T-helper 17 cell (primary cell): ENCODE results near the gene IZUMO4. TPM values are rescaled to one million over a fixed set of nuclear protein-coding genes. Genes with fewer than 3 reads are reported as not detected.
A peak's percentile ranks its signal among the peaks of the same experiment; 100 is the strongest.

Source experiments
- ATAC-seq: fragments of 150-1000 bp; cut with Tn5 transposase; 2 replicates; pipeline ENCODE4 v1.10.0; 2021; ENCODE audit warnings: mild to moderate bottlenecking, moderate library complexity
- DNase-seq, 3 donors: peaks; one replicate each; pipeline versions ENCODE4 v3.0.0 to v3.0.0-alpha.2; 2020 to 2021
- H3K9me3 ChIP-seq: one replicate; pipeline ENCODE4 v1.7.0; 2013; ENCODE audit warnings: low read length, mild to moderate bottlenecking; ENCODE audit not compliant: control insufficient read depth, poor library complexity, severe bottlenecking
- H3K27ac Mint-ChIP-seq: one replicate; pipeline ENCODE4 v1.8.0; 2022; ENCODE audit warnings: mild to moderate bottlenecking, moderate library complexity, mixed read lengths
- H3K27me3 Mint-ChIP-seq: one replicate; pipeline ENCODE4 v1.8.0; 2022; ENCODE audit warnings: mixed read lengths
- H3K36me3 Mint-ChIP-seq: one replicate; pipeline ENCODE4 v1.8.0; 2022; ENCODE audit warnings: low read depth, mixed read lengths
- H3K4me1 Mint-ChIP-seq: one replicate; pipeline ENCODE4 v1.8.0; 2022; ENCODE audit warnings: mild to moderate bottlenecking, mixed read lengths
- H3K4me3 Mint-ChIP-seq: one replicate; pipeline ENCODE4 v1.8.0; 2022; ENCODE audit warnings: mild to moderate bottlenecking, moderate library complexity, mixed read lengths
- total RNA-seq, 4 donors: library from RNA in 2 of 4; stranded (reverse) in 2 of 4; gene quantifications; one replicate each; pipeline ENCODE4 v1.2.3 and lab custom pipeline; 2022 to 2026

Gene IZUMO4
- total RNA-seq, 2 donors from 2014 or later = 12.3 to 19.8 TPM

DNA sequence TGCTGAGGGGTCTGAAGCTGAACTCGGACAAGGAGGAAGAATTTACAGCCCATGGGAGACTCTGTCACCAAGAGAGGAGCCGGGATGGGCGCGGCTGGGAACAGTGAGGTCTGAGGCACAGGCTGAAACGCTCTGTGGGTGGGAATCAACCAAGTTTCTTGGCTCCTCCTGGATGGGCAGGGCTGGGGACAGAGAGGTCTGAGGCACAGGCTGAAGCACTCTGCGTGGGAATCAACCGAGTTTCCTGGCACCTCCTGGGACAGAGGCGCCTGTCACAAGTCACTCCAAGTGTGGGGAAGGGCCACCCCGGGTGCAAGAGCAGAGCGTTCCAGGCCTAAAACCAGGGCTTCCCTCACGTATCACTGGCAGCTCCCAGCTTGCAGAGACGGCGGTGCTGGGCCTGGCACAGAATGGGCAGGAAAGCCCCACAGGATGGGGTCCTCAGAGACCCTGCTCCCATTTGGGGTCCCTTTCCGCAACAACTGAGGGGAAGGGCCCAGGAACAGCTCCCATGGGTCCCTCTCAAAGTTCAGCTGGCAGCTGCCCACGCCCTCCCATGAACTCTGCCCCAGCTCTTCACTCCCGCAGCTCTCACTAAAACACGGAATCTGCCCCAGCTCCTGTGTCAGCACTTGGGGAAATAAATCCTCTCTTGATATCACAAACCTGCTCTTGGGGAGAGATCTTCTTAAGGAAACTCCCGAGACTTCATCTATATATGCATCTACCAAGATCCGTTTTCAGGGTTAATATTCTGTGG is 36.2 kb downstream of the IZUMO4 start:
- no peak for DNase-seq
- peaks cover 3% of the 10 kb centered on the region for H3K4me1 Mint-ChIP-seq
- H3K9me3 ChIP-seq = no peaks in the 10 kb centered on the region
- H3K27me3 Mint-ChIP-seq = no peaks in the 10 kb centered on the region
- H3K4me3 Mint-ChIP-seq = no peak overlapping the region
- peaks cover 2% of the 10 kb centered on the region for H3K36me3 Mint-ChIP-seq
- no peak overlapping the region for H3K27ac Mint-ChIP-seq
- no peak for ATAC-seq

DNA sequence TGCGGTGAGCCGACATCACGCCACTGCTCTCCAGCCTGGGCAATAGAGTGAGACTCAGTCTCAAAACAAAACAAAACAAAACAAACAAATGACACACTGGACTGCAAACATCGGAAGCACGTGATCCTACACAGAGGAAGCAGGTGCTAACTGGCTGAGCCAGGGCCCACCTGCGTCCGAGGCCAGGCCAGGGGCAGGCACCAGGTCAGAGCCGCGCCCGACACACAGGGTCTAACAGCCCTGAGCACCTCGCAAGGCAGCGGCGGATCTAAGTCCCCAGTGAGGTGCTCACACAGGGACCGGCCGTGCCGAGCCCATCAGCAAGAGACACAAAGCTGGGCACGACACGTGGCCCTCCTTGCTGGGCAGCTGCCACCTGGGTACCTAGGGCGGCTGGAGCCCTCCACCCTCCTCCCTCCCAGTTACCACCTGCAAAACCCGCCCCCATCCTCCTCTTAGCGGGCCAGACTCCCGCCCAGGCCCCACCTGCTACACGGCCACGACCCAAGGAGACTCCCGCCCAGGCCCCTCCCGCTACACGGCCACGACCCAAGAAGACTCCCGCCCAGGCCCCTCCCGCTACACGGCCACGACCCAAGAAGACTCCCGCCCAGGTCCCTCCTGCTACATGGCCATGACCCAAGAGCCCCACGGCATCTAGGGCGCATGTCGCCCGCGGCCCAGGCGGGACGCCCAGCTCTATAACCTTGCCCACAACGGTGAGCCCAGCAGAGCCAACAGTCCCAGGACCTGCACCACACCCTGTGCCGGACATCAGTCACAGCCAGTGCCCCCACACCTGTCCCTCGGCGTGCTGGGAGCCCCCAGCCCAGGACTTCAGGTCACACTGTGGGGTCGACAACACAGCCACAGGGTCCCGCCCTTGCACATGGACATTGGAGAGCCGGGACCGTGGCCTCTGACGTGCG is 39.0 kb downstream of the IZUMO4 start:
- Mint-ChIP-seq H3K27ac (no peak overlapping the region), H3K27me3 (no peaks in the 10 kb centered on the region), H3K4me3 (peak overlapping the region; percentile 25), H3K4me1 (peaks cover 3% of the 10 kb centered on the region), H3K36me3 (peaks cover 2% of the 10 kb centered on the region)
- no peaks in the 10 kb centered on the region for H3K9me3 ChIP-seq
- DNase-seq (no peak), ATAC-seq (no peak)

DNA sequence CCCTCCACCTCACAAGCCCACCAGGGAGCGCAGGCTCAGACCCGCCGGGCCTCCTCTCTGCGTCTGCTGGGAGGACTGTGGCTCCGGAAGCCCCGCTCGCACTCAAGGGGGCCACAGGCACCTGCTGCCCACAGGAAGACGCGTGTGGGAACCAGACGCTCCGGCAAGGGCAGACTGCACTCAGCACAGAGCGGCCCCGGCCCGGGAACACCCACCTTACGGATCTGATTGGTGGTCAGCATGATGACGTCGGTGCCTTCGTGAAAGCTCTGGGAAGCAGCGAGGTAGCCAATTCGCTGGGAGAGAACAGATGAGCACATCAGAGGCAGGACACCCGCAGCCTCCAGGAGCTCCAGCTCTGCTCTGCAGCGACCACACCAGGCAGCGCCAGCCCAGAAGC is 40.1 kb downstream of the IZUMO4 start:
- H3K27me3 Mint-ChIP-seq = no peaks in the 10 kb centered on the region
- H3K9me3 ChIP-seq = no peaks in the 10 kb centered on the region
- ATAC-seq = no peak
- peaks cover 2% of the 10 kb centered on the region for H3K36me3 Mint-ChIP-seq
- H3K4me1 Mint-ChIP-seq = peaks cover 3% of the 10 kb centered on the region
- no peak for DNase-seq
- H3K4me3 Mint-ChIP-seq = no peak overlapping the region
- H3K27ac Mint-ChIP-seq = no peak overlapping the region

DNA sequence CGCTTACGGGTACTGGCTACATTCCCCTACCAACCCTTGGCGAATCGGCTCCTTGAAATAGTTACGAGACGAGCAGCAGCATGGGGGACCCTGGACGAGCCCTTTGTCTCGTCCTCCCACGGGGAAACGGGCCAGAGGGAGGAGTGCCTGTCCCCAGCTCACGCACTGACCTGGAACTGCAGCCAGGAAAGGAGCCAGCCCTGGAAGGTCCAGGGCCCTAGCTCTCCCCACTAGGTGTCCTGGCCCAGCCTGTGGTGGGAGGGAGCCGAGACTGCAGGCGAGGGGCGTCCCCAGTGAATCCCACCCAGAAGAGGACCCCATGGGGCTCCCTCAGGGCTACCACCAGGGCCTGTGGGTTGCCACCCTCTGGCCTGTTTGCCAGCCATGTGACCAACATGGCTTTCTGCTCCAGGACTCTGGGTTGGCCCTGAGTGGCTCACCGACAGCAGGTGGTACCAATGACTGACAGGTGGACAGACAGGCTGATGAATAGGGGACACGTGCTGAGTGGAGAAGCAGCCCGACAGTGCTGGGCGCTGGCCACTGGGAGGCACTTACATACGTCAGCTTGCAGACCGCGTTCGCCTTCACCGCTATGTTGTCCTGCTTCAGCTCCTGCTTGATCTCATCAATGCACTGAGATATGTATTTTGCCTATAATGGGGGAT is 41.5 kb downstream of the IZUMO4 start:
- Mint-ChIP-seq H3K36me3 (peaks cover 2% of the 10 kb centered on the region), H3K27ac (no peak overlapping the region)

DNA sequence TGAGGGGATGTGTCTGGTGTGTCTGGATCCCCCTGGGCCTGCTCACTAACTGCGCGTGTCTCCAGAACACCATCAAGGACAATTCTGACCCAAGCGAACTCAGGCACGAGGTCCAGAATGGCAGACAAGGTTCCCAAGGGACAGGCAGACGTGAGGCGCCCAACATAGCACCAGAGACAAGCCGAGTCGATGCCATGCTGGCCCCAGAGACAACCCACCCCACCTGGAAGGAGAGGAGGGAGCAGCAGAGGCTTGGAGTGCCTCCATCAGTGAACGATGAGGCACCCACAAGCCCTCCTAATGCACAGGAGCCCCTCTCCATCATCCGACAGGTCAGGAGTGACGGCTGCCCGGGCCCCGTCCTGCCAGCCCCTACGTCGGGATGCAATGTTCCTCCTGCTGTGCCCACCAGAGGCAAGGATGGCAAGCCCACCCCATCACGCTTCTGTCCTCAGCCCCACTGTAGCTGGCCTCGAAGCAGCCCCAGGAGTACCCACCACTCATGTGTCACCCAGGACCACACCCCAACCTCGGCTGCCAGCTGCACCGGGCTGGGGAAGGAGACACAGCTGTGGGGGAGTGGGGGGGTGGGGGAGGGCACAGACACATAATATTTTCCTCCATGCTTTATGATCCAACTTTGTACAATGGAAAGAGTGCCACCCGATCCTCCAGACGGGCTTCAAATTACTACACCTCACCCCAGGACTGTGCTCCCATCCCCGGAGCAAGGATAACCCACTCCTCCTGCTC is 42.8 kb downstream of the IZUMO4 start:
- no peak overlapping the region for H3K4me3 Mint-ChIP-seq
- H3K9me3 ChIP-seq = no peaks in the 10 kb centered on the region
- H3K4me1 Mint-ChIP-seq = peaks cover 6% of the 10 kb centered on the region
- H3K27ac Mint-ChIP-seq = no peak overlapping the region
- no peak for ATAC-seq
- DNase-seq = no peak
- H3K36me3 Mint-ChIP-seq = peaks cover 2% of the 10 kb centered on the region
- H3K27me3 Mint-ChIP-seq = no peaks in the 10 kb centered on the region

More for the DNA sequence above, 41.5 kb downstream of the IZUMO4 start:
- Mint-ChIP-seq H3K4me1 (peaks cover 3% of the 10 kb centered on the region), H3K4me3 (no peak overlapping the region), H3K27me3 (no peaks in the 10 kb centered on the region)
- ATAC-seq = no peak
- no peaks in the 10 kb centered on the region for H3K9me3 ChIP-seq
- DNase-seq = no peak

DNA sequence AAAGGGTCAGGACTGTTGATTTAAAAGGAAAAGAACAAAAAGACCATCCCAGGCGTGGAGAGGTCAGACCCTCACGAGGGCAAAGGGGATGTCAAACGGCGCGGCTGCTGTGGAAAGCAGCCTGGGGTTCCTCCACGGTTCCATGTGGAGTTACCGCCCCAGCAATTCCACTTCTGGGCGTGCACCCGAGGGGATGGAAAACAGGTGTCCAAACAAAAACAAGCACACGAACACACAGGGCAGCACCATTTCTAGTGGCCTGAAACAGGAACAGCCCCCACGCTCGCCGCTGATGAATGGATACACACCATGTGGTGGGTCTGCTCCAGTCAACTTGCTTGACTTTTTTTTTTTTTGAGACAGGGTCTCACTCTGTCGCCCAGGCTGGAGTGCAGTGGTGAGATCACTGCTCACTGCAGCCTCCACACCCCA is 43.4 kb downstream of the IZUMO4 start:
- Mint-ChIP-seq H3K27ac (peak overlapping the region; percentile 34), H3K36me3 (peaks cover 2% of the 10 kb centered on the region), H3K4me1 (peaks cover 11% of the 10 kb centered on the region), H3K4me3 (no peak overlapping the region), H3K27me3 (no peaks in the 10 kb centered on the region)
- no peaks in the 10 kb centered on the region for H3K9me3 ChIP-seq
- ATAC-seq = no peak
- DNase-seq = no peak

DNA sequence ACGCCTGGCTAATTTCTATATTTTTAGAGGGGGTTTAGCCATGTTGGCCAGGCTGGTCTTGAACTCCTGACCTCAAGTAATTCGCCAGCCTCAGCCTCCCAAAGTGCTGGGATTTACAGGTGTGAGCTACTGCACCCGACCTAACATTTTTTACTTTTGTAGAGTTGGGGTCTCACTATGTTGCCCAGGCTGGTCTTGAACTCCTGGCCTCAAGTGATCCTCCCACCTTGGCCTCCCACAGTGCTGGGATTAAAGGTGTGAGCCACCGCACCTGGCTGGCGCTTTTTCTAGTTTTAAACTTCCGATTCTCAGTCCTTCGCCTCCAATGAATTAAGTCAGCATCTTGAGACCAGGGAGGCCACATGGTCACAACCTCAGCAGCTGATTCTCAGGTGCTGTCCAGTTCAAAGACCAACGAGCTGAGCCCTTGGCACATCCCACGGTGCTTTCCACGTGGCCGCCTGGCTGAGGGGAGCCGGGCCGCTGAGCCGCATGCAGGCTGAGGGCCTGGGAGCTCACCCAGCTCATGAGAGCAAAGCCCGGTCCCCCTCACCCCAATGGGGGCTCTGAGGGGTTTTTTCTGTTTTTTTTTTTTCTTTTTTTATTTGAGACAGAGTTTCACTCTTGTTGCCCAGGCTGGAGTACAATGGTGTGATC is 45.6 kb downstream of the IZUMO4 start:
- no peak for ATAC-seq
- peaks cover 3% of the 10 kb centered on the region for H3K36me3 Mint-ChIP-seq
- no peaks in the 10 kb centered on the region for H3K27me3 Mint-ChIP-seq
- no peak overlapping the region for H3K4me3 Mint-ChIP-seq
- H3K4me1 Mint-ChIP-seq = peaks cover 15% of the 10 kb centered on the region
- no peaks in the 10 kb centered on the region for H3K9me3 ChIP-seq
- no peak for DNase-seq
- no peak overlapping the region for H3K27ac Mint-ChIP-seq

DNA sequence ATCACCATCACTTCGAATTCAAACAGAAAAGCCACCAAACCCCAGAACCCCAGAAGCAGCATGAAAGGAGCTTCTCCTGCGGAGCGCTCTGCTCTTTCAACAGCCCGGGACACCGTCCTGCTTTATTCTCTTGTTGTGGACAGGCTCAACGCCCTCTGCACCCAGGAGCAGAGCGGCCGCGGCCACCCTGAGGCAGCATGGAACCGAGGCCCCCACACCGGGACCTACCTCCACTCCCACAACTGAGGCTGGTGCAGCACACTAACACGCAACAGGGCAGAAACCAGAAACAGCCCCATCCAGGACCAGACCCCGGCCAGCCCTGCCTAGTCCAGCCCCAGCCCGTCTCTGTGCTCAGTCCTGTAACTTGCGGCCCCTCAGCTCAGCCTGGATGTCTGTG is 47.5 kb downstream of the IZUMO4 start:
- H3K27ac Mint-ChIP-seq = peak overlapping the region; percentile 37
- H3K27me3 Mint-ChIP-seq = no peaks in the 10 kb centered on the region
- no peak overlapping the region for H3K4me3 Mint-ChIP-seq
- DNase-seq (no peak), ATAC-seq (no peak)
- H3K9me3 ChIP-seq = no peaks in the 10 kb centered on the region
- peaks cover 24% of the 10 kb centered on the region for H3K4me1 Mint-ChIP-seq
- H3K36me3 Mint-ChIP-seq = peaks cover 2% of the 10 kb centered on the region

DNA sequence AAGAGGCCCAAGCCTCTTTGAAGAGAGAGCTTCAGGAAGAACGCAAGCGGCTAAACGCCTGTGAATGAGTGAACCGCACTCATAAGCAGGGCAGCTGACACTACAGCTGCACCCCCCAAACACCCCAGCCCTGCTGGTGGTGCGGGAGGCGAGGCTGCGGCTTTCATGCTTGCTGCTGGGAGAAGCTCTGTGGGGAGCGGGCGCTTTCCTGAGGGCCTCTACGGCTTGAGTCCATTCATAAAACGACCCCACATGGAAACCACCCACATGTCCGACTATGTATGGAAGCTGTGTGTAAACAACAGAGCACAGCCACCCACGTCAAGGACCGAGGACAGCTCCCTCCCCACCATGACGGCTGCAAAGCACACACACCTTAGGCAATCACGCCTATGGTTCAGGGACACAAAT is 49.1 kb downstream of the IZUMO4 start:
- ATAC-seq (peak; percentile 39), DNase-seq (no peak)
- no peaks in the 10 kb centered on the region for H3K9me3 ChIP-seq
- peaks cover 2% of the 10 kb centered on the region for H3K36me3 Mint-ChIP-seq
- H3K4me1 Mint-ChIP-seq = peaks cover 30% of the 10 kb centered on the region
- peak overlapping the region; percentile 88 for H3K27ac Mint-ChIP-seq
- no peaks in the 10 kb centered on the region for H3K27me3 Mint-ChIP-seq
- H3K4me3 Mint-ChIP-seq = peak overlapping the region; percentile 69

DNA sequence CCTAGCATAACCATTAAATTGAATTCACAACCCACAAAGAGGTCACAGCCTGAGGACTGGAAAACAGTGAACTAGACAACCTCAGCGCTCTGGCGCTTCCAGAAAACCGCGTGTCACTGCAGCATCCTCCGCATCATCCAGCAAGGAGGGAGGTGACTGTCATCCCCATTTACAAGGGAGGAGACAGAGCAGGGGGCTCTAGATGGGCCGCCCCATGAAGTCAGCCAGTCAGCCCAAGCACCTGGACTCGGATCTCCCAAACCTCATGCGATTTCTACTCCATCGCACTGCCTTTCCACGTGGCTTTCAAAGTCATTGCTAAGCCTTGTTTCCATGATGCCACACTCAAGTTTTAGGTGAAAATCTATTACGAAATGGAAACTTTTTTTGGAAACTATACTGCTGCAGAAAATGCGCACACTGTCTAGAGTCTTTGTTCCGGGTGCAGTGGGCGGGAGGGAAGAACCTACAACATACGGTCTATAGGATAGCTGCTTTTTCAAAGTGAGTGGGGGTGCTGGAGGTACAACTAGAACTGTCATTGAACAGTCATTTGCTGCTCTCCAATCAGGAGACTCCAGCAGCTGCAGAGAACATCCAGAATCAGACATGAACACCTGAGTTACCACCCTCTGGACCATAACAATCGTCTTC is 51.9 kb downstream of the IZUMO4 start:
- peaks cover 37% of the 10 kb centered on the region for H3K4me1 Mint-ChIP-seq
- no peak for DNase-seq
- no peaks in the 10 kb centered on the region for H3K9me3 ChIP-seq
- H3K27me3 Mint-ChIP-seq = no peaks in the 10 kb centered on the region
- peak overlapping the region; percentile 90 for H3K4me3 Mint-ChIP-seq
- H3K36me3 Mint-ChIP-seq = peaks cover 2% of the 10 kb centered on the region
- peak overlapping the region; percentile 88 for H3K27ac Mint-ChIP-seq
- ATAC-seq = no peak
